Measurements from ENCODE around the gene CHMP6.
A peak's percentile ranks its signal among the peaks of the same experiment; 100 is the strongest.

The CHMP6 gene

DNA sequence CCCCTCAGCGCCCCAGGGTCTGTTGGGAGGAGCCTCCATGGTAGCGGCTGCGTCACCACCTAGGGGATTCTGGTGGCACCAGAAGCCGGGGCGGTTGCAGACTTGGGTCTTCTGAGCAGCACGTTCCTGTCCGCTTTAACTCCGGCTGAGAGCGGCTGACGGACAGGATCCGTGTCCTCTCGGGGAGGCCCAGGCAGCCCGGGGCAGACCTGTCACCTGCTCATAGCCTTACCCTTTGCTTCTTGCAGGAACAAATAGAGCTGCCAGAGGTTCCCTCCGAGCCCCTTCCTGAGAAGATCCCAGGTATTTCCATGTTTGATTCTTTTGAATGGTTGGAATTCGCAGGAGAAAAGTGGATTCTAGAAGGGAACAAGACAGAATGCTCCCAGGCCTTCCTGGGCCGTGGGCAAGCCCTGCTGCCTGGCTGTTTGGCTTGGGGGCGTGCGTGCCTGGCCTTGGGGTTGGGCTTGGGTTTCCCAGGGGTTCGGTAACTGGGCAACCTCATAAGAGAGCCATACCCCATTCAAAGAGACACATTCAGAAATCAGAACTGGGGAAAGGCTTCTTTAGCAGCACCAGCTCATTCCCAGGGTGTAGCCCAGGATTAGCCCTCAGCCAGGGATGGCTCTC is 6.6 kb downstream of the CHMP6 start:
- no peak for DNase-seq (ENCODE audit: low spot score)
- TF ChIP-seq, protein P1, sequence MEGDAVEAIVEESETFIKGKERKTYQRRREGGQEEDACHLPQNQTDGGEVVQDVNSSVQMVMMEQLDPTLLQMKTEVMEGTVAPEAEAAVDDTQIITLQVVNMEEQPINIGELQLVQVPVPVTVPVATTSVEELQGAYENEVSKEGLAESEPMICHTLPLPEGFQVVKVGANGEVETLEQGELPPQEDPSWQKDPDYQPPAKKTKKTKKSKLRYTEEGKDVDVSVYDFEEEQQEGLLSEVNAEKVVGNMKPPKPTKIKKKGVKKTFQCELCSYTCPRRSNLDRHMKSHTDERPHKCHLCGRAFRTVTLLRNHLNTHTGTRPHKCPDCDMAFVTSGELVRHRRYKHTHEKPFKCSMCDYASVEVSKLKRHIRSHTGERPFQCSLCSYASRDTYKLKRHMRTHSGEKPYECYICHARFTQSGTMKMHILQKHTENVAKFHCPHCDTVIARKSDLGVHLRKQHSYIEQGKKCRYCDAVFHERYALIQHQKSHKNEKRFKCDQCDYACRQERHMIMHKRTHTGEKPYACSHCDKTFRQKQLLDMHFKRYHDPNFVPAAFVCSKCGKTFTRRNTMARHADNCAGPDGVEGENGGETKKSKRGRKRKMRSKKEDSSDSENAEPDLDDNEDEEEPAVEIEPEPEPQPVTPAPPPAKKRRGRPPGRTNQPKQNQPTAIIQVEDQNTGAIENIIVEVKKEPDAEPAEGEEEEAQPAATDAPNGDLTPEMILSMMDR (IDR thresholded peaks at IDR 0.05; ENCODE audit: borderline replicate concordance, control extremely low read depth, extremely low read depth, insufficient read depth, missing control alignments) = no peak
- in situ Hi-C loops (cut with MboI; ENCODE audit: low sequenced_read_pairs, unreplicated experiment) = no loop called here

GRCh38 chr17:80998748-80999535 is 7.3 kb downstream of the CHMP6 start:
- in situ Hi-C loops (cut with MboI; ENCODE audit: low sequenced_read_pairs, unreplicated experiment) = no loop called here
- DNase-seq (ENCODE audit: low spot score) = peak; percentile 26
- TF ChIP-seq, protein P1 (IDR thresholded peaks at IDR 0.05; ENCODE audit: borderline replicate concordance, control extremely low read depth, extremely low read depth, insufficient read depth, missing control alignments) = no peak

- in situ Hi-C loops (cut with MboI; ENCODE audit: low sequenced_read_pairs, unreplicated experiment) = no loop called here
- TF ChIP-seq, protein P1 (IDR thresholded peaks at IDR 0.05; ENCODE audit: borderline replicate concordance, control extremely low read depth, extremely low read depth, insufficient read depth, missing control alignments) = no peak
- peak; percentile 24 for DNase-seq (ENCODE audit: low spot score)
These were observed 8.1 kb downstream of the CHMP6 start for GRCh38 chr17:80999536-81000333.

GRCh38 chr17:81000334-81000630 is 8.6 kb downstream of the CHMP6 start:
- DNase-seq (ENCODE audit: low spot score) = peak; percentile 27
- TF ChIP-seq, protein P1 (IDR thresholded peaks at IDR 0.05; ENCODE audit: borderline replicate concordance, control extremely low read depth, extremely low read depth, insufficient read depth, missing control alignments) = no peak
- in situ Hi-C loops (cut with MboI; ENCODE audit: low sequenced_read_pairs, unreplicated experiment) = no loop called here

- TF ChIP-seq, protein P1 (IDR thresholded peaks at IDR 0.05; ENCODE audit: borderline replicate concordance, control extremely low read depth, extremely low read depth, insufficient read depth, missing control alignments) = no peak
- in situ Hi-C loops (cut with MboI; ENCODE audit: low sequenced_read_pairs, unreplicated experiment) = no loop called here
- DNase-seq (ENCODE audit: low spot score) = peak; percentile 30
These were observed 9.2 kb downstream of the CHMP6 start for GRCh38 chr17:81000631-81001357.

DNA sequence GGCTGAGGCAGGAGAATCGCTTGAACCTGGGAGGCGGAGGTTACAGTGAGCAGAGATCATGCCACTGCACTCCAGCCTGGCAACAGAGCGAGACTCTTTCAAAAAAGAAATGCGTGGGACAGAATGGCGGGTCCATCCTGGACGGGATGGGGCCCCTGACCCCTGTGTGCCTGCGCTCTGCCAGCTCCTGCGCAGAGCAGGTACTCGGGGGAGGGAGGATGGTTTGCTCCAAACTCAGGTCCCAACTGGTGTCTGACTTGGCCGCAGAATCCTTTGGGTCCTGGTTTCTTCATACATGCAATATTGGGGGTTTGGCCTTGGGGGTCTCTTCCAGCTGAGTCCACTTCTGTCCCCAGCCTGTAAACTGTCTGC is 10.4 kb downstream of the CHMP6 start:
- peak; percentile 34 for DNase-seq (ENCODE audit: low spot score)
- in situ Hi-C loops (cut with MboI; ENCODE audit: low sequenced_read_pairs, unreplicated experiment) = no loop called here
- TF ChIP-seq, protein P1 (IDR thresholded peaks at IDR 0.05; ENCODE audit: borderline replicate concordance, control extremely low read depth, extremely low read depth, insufficient read depth, missing control alignments) = no peak

Data from GM13976 (cell line).